HCT116 (cell line): ENCODE measurements around the gene GASK1A. TPM values are rescaled to one million over a fixed set of nuclear protein-coding genes. Genes with fewer than 3 reads are reported as not detected.

Experiments
- ATAC-seq: fragments of 200-7000 bp; cut with Tn5 transposase; 2 replicates; pipeline ENCODE4 v1.9.1; 2020; ENCODE audit warnings: mild to moderate bottlenecking, moderate library complexity
- BruUV-seq: library from RNA; stranded (reverse); fragments of 400-500 nt; replicated peaks from 2 replicates; lab custom pipeline; 2021; lab: Mats Ljungman, UMichigan
- CTCF ChIA-PET: fragments of 300-600 bp; sonication (Branson Sonifier 250); formaldehyde crosslinking; loops from one replicate; lab custom pipeline; 2021; ENCODE audit warnings: antibody characterized with exemption; lab: Charles Lee
- POLR2A ChIA-PET: fragments of 300-600, 350-600 bp; sonication (Branson Sonifier 250); formaldehyde crosslinking; loops from one replicate; lab custom pipeline; 2021; ENCODE audit warnings: antibody characterized with exemption; lab: Charles Lee
- RAD21 ChIA-PET, 2 experiments: fragments of 300-600 bp; sonication (Branson Sonifier 250); formaldehyde crosslinking; loops; one replicate each; lab custom pipeline; 2023; ENCODE audit warnings: low total read pairs in 2 of 2; ENCODE audit not compliant: uncharacterized antibody in 2 of 2, unreplicated experiment in 2 of 2, low non-redundant PET in 1 of 2; lab: Charles Lee
- DNase-seq: peaks from one replicate; pipeline ENCODE4 v3.0.0-alpha.2; 2010; ENCODE audit warnings: low read depth, low spot score
- H2AFZ ChIP-seq: fragments of 200-600 bp; shearing (Covaris generic), sonication (generic); 2 replicates; pipeline ENCODE4 v1.6.1; 2017; ENCODE audit warnings: low read depth, mixed run types, mixed read lengths, antibody characterized with exemption, low read length; ENCODE audit not compliant: poor library complexity, severe bottlenecking
- H3K27ac ChIP-seq: 2 replicates; pipeline ENCODE4 v1.5.1; 2012; ENCODE audit warnings: low read depth, low read length
- H3K27me3 ChIP-seq: fragments of 200-600 bp; sonication (generic); 2 replicates; pipeline ENCODE4 v1.6.1; 2016; ENCODE audit warnings: mixed run types, low read length, mixed read lengths; ENCODE audit not compliant: insufficient read depth
- H3K36me3 ChIP-seq, 2 experiments: fragments of 200-500 bp in 1 of 2; fragments of 200-600 bp in 1 of 2; sonication (Bioruptor generic) in 1 of 2; sonication (generic) in 1 of 2; 2 replicates each; pipeline versions ENCODE4 v1.5.1 to v1.6.1; 2014 to 2016; ENCODE audit warnings: low read length in 2 of 2, inconsistent platforms in 1 of 2, mixed read lengths in 1 of 2, mixed run types in 1 of 2; ENCODE audit not compliant: insufficient read depth in 2 of 2, control insufficient read depth in 1 of 2
- H3K4me1 ChIP-seq, 2 experiments: fragments of 200-600 bp in 1 of 2; sonication (generic) in 1 of 2; 2 replicates each; pipeline versions ENCODE4 v1.5.1 to v1.6.1; 2012 to 2017; ENCODE audit warnings: low read length in 2 of 2, inconsistent platforms in 1 of 2, mild to moderate bottlenecking in 1 of 2, mixed read lengths in 1 of 2, mixed run types in 1 of 2, moderate library complexity in 1 of 2; ENCODE audit not compliant: insufficient read depth in 2 of 2, control insufficient read depth in 1 of 2
- H3K4me2 ChIP-seq: fragments of 200-600 bp; sonication (generic); 2 replicates; pipeline ENCODE4 v1.6.1; 2017; ENCODE audit warnings: mixed run types, low read length, mixed read lengths
- H3K4me3 ChIP-seq, 2 experiments: fragments of 200-600 bp in 1 of 2; sonication (generic) in 1 of 2; replicated peaks in 1 of 2; 2 replicates each; pipeline ENCODE4 v1.5.1; 2011 to 2016; ENCODE audit warnings: low read length in 2 of 2, control low read depth in 1 of 2, low read depth in 1 of 2, mild to moderate bottlenecking in 1 of 2, mixed read lengths in 1 of 2, mixed run types in 1 of 2
- H3K79me2 ChIP-seq: fragments of 200-600 bp; sonication (generic); 2 replicates; pipeline ENCODE4 v1.6.1; 2017; ENCODE audit warnings: mild to moderate bottlenecking, mixed run types, low read length, moderate library complexity, mixed read lengths; ENCODE audit not compliant: insufficient read depth
- H3K9ac ChIP-seq: fragments of 200-600 bp; sonication (generic); 2 replicates; pipeline ENCODE4 v1.6.1; 2016; ENCODE audit warnings: low read length, mixed read lengths
- H3K9me2 ChIP-seq: fragments of 200-600 bp; sonication (generic), shearing (Covaris generic); 2 replicates; pipeline ENCODE4 v1.6.1; 2017; ENCODE audit warnings: mixed run types, mild to moderate bottlenecking, moderate library complexity; ENCODE audit not compliant: insufficient read depth
- H3K9me3 ChIP-seq, 2 experiments: fragments of 200-500 bp in 1 of 2; fragments of 200-600 bp in 1 of 2; sonication (Bioruptor generic) in 1 of 2; sonication (generic) in 1 of 2; 2 replicates each; pipeline ENCODE4 v1.6.1; 2014 to 2017; ENCODE audit warnings: low read length in 2 of 2, mixed read lengths in 2 of 2, inconsistent platforms in 1 of 2, low read depth in 1 of 2, mild to moderate bottlenecking in 1 of 2, mixed run types in 1 of 2, moderate library complexity in 1 of 2; ENCODE audit not compliant: control insufficient read depth in 1 of 2, insufficient read depth in 1 of 2
- H4K20me1 ChIP-seq: fragments of 200-600 bp; sonication (generic), shearing (Covaris generic); 2 replicates; pipeline ENCODE4 v1.6.1; 2017; ENCODE audit warnings: mixed run types, mild to moderate bottlenecking, moderate library complexity; ENCODE audit not compliant: insufficient read depth
- CEBPB ChIP-seq: IDR thresholded peaks from 2 replicates; pipeline ENCODE4 v1.6.1; 2012; ENCODE audit warnings: low read depth
- EZH2 ChIP-seq: fragments of 200-600 bp; sonication (generic); IDR thresholded peaks from 2 replicates; pipeline ENCODE4 v1.6.1; 2017; ENCODE audit warnings: antibody characterized with exemption, mixed run types
- FOSL1 ChIP-seq: IDR thresholded peaks from 2 replicates; pipeline ENCODE4 v1.6.1; 2012; ENCODE audit warnings: low read depth
- JUND ChIP-seq: IDR thresholded peaks from 2 replicates; pipeline ENCODE4 v1.6.1; 2012
- POLR2A ChIP-seq: IDR thresholded peaks from 2 replicates; pipeline ENCODE4 v1.7.0; 2011; ENCODE audit warnings: borderline replicate concordance; ENCODE audit not compliant: insufficient read depth, insufficient read length; ENCODE audit errors: extremely low read depth
- POLR2AphosphoS5 ChIP-seq: IDR thresholded peaks from 2 replicates; pipeline ENCODE4 v1.6.1; 2011; ENCODE audit warnings: mild to moderate bottlenecking, low read depth, low read length, moderate library complexity
- intact Hi-C: fragments of 100-400 bp; cut with micrococcal nuclease; formaldehyde crosslinking; loops from 2 replicates; pipeline ENCODE4 v1.10.0; 2022
- total RNA-seq: library from RNA; stranded (reverse); gene quantifications from one replicate; pipeline ENCODE4 v1.2.1, GENCODE V29; 2021; ENCODE audit not compliant: unreplicated experiment

Gene GASK1A
- total RNA-seq, 1 experiment from 2014 or later = 1.0 TPM

DNA sequence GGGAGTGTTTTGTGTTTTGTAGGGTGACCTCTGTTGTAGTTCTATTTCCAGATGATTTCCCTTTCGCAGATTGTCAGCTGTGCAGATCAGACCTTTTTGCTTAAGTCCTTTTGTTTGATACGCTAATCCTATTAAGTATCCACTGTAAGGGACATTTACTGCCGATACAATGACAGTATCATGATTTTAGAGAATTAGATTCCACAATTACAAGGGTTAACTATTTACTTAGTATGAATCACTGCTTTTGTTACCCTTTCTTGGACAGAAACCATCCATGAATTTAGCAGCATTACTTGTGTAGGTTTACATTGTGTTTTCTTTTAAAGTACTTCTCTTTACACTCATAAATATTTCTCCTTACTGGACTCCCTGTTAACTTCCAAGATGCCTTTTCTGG, 41.8 kb upstream of the GASK1A start:
- CTCF ChIA-PET = no interaction called here
- no peak overlapping the region for H2AFZ ChIP-seq
- intact Hi-C loops = no loop called here
- H3K4me2 ChIP-seq = no peak overlapping the region
- H3K9ac ChIP-seq = no peak overlapping the region
- RAD21 ChIA-PET = no interaction called here
- H3K9me2 ChIP-seq = no peaks in the 10 kb centered on the region
- no peaks in the 10 kb centered on the region for H3K4me1 ChIP-seq
- DNase-seq (no peak), ATAC-seq (no peak)
- no peak overlapping the region for H3K4me3 ChIP-seq
- no peaks in the 10 kb centered on the region for H3K27me3 ChIP-seq
- H4K20me1 ChIP-seq = no peaks in the 10 kb centered on the region
- no peaks in the 10 kb centered on the region for H3K9me3 ChIP-seq
- no peak overlapping the region for H3K27ac ChIP-seq
- POLR2A ChIA-PET = no interaction called here
- no TSS peak for BruUV-seq
- TF ChIP-seq FOSL1 (no peak), POLR2AphosphoS5 (no peak), POLR2A (no peak), JUND (no peak), EZH2 (no peak), CEBPB (no peak)
- no peaks in the 10 kb centered on the region for H3K36me3 ChIP-seq
- H3K79me2 ChIP-seq = no peaks in the 10 kb centered on the region

DNA sequence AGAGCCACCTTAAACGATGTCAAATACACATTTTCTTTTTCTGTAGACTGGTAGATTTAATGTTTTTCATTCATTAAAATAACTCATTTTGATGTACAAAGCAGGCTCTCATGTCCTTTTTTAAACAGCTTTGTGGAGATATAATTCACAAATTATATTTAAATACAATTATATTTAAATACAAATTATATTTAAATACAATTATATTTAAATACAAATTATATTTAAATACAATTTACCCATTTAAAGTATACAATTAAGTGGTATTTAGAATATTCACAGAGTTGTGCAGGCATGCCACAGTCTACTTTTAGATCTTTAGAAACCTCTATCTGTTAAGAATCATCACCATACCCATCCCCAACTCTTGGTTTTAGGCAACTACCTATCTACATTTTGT, 36.4 kb upstream of the GASK1A start:
- POLR2A ChIA-PET = no interaction called here
- H3K4me2 ChIP-seq = no peak overlapping the region
- intact Hi-C loops = no loop called here
- H3K9ac ChIP-seq = no peak overlapping the region
- RAD21 ChIA-PET = no interaction called here
- H3K27ac ChIP-seq = no peak overlapping the region
- DNase-seq (no peak), ATAC-seq (no peak)
- no peak for TF ChIP-seq POLR2AphosphoS5
- TF ChIP-seq POLR2A = no peak
- H3K36me3 ChIP-seq = no peaks in the 10 kb centered on the region
- no peaks in the 10 kb centered on the region for H3K4me1 ChIP-seq
- H3K9me2 ChIP-seq = no peaks in the 10 kb centered on the region
- no TSS peak for BruUV-seq
- H3K9me3 ChIP-seq = no peaks in the 10 kb centered on the region
- CTCF ChIA-PET = interaction anchor here (1.0 kb wide), 1 partner anchor 19 kb away, joined by 3 read pairs; no protein-coding TSS in a partner anchor
- no peaks in the 10 kb centered on the region for H3K27me3 ChIP-seq
- no peaks in the 10 kb centered on the region for H4K20me1 ChIP-seq
- H2AFZ ChIP-seq = no peak overlapping the region
- H3K79me2 ChIP-seq = no peaks in the 10 kb centered on the region
- no peak overlapping the region for H3K4me3 ChIP-seq
